Hepatocyte (in vitro differentiated cells): ENCODE measurements around the gene TMEM141.
"Not testable (repeated sequence)": the region's sequence is repeated elsewhere in the genome, so short reads cannot be mapped to it uniquely, and the experiment has no call there.

Source experiments
- EZH2 ChIP-seq: fragments of 200-600 bp; sonication (generic); IDR thresholded peaks from 2 replicates; pipeline ENCODE4 v1.6.1; 2016; ENCODE audit warnings: antibody characterized with exemption, mild to moderate bottlenecking, borderline replicate concordance
- EZH2phosphoT487 ChIP-seq: fragments of 200-600 bp; sonication (generic); IDR thresholded peaks from one replicate; pipeline ENCODE4 v1.6.1; 2018; ENCODE audit warnings: antibody characterized with exemption, mild to moderate bottlenecking, low read depth, moderate library complexity; ENCODE audit not compliant: unreplicated experiment, severe bottlenecking
- TF ChIP-seq, protein P1 (sequence below): fragments of 200-600 bp; sonication (generic); IDR thresholded peaks from 2 replicates; pipeline ENCODE4 v1.5.1; 2016; ENCODE audit warnings: antibody characterized with exemption, mild to moderate bottlenecking; ENCODE audit not compliant: poor library complexity

GRCh38 chr9:136833381-136834048 lies 42.4 kb downstream of the TMEM141 start:
- TF ChIP-seq EZH2, EZH2phosphoT487: not testable (repeated sequence)
- TF ChIP-seq, protein P1, sequence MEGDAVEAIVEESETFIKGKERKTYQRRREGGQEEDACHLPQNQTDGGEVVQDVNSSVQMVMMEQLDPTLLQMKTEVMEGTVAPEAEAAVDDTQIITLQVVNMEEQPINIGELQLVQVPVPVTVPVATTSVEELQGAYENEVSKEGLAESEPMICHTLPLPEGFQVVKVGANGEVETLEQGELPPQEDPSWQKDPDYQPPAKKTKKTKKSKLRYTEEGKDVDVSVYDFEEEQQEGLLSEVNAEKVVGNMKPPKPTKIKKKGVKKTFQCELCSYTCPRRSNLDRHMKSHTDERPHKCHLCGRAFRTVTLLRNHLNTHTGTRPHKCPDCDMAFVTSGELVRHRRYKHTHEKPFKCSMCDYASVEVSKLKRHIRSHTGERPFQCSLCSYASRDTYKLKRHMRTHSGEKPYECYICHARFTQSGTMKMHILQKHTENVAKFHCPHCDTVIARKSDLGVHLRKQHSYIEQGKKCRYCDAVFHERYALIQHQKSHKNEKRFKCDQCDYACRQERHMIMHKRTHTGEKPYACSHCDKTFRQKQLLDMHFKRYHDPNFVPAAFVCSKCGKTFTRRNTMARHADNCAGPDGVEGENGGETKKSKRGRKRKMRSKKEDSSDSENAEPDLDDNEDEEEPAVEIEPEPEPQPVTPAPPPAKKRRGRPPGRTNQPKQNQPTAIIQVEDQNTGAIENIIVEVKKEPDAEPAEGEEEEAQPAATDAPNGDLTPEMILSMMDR = not testable (repeated sequence)
